ENCODE results near the gene TPR.

TPR gene

DNA sequence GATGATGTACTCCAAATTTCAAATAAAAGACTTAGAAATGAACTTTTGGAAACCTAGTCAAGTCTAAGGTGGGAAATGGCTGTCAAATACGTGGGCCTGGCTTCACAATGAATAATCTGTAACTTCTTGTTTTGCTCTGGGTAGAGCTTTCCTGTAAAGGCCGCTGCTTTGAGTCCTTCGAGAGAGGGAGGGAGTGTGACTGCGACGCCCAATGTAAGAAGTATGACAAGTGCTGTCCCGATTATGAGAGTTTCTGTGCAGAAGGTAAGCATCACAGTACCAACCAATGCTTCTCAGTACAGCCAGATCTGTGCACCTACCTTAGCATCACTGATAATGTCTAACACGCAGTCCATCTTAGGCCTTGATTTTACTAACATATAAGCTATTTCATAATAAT, 73.6 kb downstream of the TPR start:
- TF ChIP-seq, protein P1, sequence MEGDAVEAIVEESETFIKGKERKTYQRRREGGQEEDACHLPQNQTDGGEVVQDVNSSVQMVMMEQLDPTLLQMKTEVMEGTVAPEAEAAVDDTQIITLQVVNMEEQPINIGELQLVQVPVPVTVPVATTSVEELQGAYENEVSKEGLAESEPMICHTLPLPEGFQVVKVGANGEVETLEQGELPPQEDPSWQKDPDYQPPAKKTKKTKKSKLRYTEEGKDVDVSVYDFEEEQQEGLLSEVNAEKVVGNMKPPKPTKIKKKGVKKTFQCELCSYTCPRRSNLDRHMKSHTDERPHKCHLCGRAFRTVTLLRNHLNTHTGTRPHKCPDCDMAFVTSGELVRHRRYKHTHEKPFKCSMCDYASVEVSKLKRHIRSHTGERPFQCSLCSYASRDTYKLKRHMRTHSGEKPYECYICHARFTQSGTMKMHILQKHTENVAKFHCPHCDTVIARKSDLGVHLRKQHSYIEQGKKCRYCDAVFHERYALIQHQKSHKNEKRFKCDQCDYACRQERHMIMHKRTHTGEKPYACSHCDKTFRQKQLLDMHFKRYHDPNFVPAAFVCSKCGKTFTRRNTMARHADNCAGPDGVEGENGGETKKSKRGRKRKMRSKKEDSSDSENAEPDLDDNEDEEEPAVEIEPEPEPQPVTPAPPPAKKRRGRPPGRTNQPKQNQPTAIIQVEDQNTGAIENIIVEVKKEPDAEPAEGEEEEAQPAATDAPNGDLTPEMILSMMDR (conservative IDR thresholded peaks at IDR 0.05; ENCODE audit: low read depth, low read length), result no peak
- Histone ChIP-seq H3K9ac (no peak overlapping the region), H3K4me3 (IDR thresholded peaks at IDR 0.05; ENCODE audit: insufficient read depth, low read depth, low read length) (no peak overlapping the region)

DNA sequence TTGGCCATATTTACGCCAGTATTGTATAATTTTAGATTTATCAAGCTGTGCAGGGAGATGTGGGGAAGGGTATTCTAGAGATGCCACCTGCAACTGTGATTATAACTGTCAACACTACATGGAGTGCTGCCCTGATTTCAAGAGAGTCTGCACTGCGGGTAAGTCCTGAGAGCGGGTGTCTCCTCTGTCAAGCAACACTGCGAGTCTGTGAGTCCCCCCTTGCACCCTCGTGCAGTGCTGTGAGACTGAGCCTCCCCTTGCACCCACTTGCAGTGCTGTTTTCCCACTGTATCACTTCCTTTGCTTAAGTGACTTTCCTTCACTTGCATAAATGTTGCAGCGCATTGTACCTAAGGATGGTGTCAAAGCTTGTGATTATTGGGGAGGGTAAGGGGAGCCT, 75.0 kb downstream of the TPR start:
- H2AFZ ChIP-seq (ENCODE audit: low read depth), result no peak overlapping the region
- no peak overlapping the region for H3K27ac ChIP-seq
- no peak overlapping the region for H3K4me3 ChIP-seq (IDR thresholded peaks at IDR 0.05; ENCODE audit: insufficient read depth, low read depth, low read length)
- H3K4me2 ChIP-seq, result no peak overlapping the region
- H3K79me2 ChIP-seq (ENCODE audit: insufficient read depth, low read depth), result no peaks in the 10 kb centered on the region
- H3K9ac ChIP-seq, result no peak overlapping the region
- H4K20me1 ChIP-seq (ENCODE audit: insufficient read depth), result no peaks in the 10 kb centered on the region
- H3K36me3 ChIP-seq (ENCODE audit: insufficient read depth), result no peaks in the 10 kb centered on the region
- no peaks in the 10 kb centered on the region for H3K27me3 ChIP-seq (ENCODE audit: insufficient read depth, low read depth)
- H3K4me1 ChIP-seq (ENCODE audit: low read depth, poor library complexity, severe bottlenecking), result no peaks in the 10 kb centered on the region
- TF ChIP-seq, protein P1 (conservative IDR thresholded peaks at IDR 0.05; ENCODE audit: low read depth, low read length), result no peak

More for the DNA sequence above, 73.6 kb downstream of the TPR start:
- H3K4me2 ChIP-seq, result no peak overlapping the region
- no peaks in the 10 kb centered on the region for H3K27me3 ChIP-seq (ENCODE audit: insufficient read depth, low read depth)
- no peaks in the 10 kb centered on the region for H3K36me3 ChIP-seq (ENCODE audit: insufficient read depth)
- H3K79me2 ChIP-seq (ENCODE audit: insufficient read depth, low read depth), result no peaks in the 10 kb centered on the region
- no peak overlapping the region for H2AFZ ChIP-seq (ENCODE audit: low read depth)
- no peak overlapping the region for H3K27ac ChIP-seq
- no peaks in the 10 kb centered on the region for H4K20me1 ChIP-seq (ENCODE audit: insufficient read depth)
- no peaks in the 10 kb centered on the region for H3K4me1 ChIP-seq (ENCODE audit: low read depth, poor library complexity, severe bottlenecking)

DNA sequence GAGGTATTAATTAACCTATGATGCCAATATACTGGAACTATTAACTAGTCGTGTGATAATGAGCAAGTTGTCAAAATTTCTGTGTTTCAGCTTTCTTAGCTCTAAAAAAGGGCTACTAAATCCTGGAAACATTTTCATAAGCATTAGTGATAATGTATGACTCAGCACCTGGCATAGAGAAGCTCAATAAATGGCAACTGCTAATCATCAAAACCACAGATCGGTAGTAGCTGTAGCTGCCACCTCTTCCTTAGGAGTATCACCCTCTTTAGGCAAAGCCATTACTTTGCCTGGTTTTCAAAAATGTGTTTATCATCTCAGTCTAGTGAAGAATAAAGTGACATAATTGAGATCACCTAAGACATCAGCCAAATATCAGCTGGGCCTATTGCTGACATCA, 75.5 kb downstream of the TPR start:
- H3K27ac ChIP-seq, result no peak overlapping the region
- no peaks in the 10 kb centered on the region for H3K27me3 ChIP-seq (ENCODE audit: insufficient read depth, low read depth)
- no peaks in the 10 kb centered on the region for H4K20me1 ChIP-seq (ENCODE audit: insufficient read depth)
- H3K4me2 ChIP-seq, result no peak overlapping the region
- H3K36me3 ChIP-seq (ENCODE audit: insufficient read depth), result no peaks in the 10 kb centered on the region
- no peak overlapping the region for H2AFZ ChIP-seq (ENCODE audit: low read depth)
- TF ChIP-seq, protein P1 (conservative IDR thresholded peaks at IDR 0.05; ENCODE audit: low read depth, low read length), result no peak
- no peak overlapping the region for H3K4me3 ChIP-seq (IDR thresholded peaks at IDR 0.05; ENCODE audit: insufficient read depth, low read depth, low read length)
- no peaks in the 10 kb centered on the region for H3K4me1 ChIP-seq (ENCODE audit: low read depth, poor library complexity, severe bottlenecking)
- no peaks in the 10 kb centered on the region for H3K79me2 ChIP-seq (ENCODE audit: insufficient read depth, low read depth)
- H3K9ac ChIP-seq, result no peak overlapping the region

DNA sequence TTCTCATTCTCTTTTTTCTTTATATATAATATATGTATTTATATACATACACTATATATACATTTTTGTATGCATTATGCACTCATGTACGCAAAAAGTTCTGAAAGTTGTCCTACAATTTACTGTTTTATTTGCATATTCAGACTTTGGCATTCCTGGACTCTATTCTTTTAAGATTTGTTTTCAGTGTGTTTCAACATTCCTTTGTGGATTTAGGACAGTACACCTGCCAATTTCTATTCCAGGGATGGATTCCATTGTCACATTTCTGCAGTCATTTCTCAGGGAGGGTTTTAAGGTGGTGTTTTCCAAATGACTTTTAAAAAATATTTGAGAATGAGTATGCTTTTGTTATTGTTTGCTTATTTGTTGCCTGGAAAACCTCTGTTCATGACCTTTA, 76.2 kb downstream of the TPR start:
- Histone ChIP-seq H3K36me3 (ENCODE audit: insufficient read depth) (no peaks in the 10 kb centered on the region), H3K4me1 (ENCODE audit: low read depth, poor library complexity, severe bottlenecking) (no peaks in the 10 kb centered on the region), H3K4me3 (IDR thresholded peaks at IDR 0.05; ENCODE audit: insufficient read depth, low read depth, low read length) (no peak overlapping the region), H3K27ac (no peak overlapping the region), H3K79me2 (ENCODE audit: insufficient read depth, low read depth) (no peaks in the 10 kb centered on the region), H3K9ac (no peak overlapping the region), H2AFZ (ENCODE audit: low read depth) (no peak overlapping the region), H4K20me1 (ENCODE audit: insufficient read depth) (no peaks in the 10 kb centered on the region), H3K4me2 (no peak overlapping the region), H3K27me3 (ENCODE audit: insufficient read depth, low read depth) (no peaks in the 10 kb centered on the region)
- TF ChIP-seq, protein P1 (conservative IDR thresholded peaks at IDR 0.05; ENCODE audit: low read depth, low read length), result no peak
